PFSK-1 (cell line): ENCODE data around the gene AQP5.

Source experiments
- FOXP2 ChIP-seq: optimal IDR thresholded peaks from 2 replicates; pipeline ENCODE3; 2011; ENCODE audit warnings: borderline replicate concordance, control low read depth, inconsistent platforms; ENCODE audit not compliant: insufficient read depth; ENCODE audit errors: extremely low read length, extremely low read depth
- POLR2AphosphoS5 ChIP-seq: IDR thresholded peaks from 2 replicates; pipeline ENCODE4 v1.6.1; 2012; ENCODE audit warnings: low read depth, mild to moderate bottlenecking, control low read depth, low read length, moderate library complexity
- REST ChIP-seq, 2 experiments: IDR thresholded peaks; 2 replicates each; pipeline versions ENCODE4 v1.6.1 to v1.8.0; 2011 to 2012; ENCODE audit warnings: low read depth in 2 of 2, low read length in 2 of 2, control low read depth in 1 of 2, inconsistent platforms in 1 of 2, mild to moderate bottlenecking in 1 of 2, moderate library complexity in 1 of 2; ENCODE audit not compliant: insufficient read depth in 1 of 2
- SIN3A ChIP-seq: IDR thresholded peaks from 2 replicates; pipeline ENCODE4 v1.6.1; 2012; ENCODE audit warnings: mild to moderate bottlenecking, low read length, moderate library complexity, borderline replicate concordance; ENCODE audit not compliant: insufficient read depth
- TAF1 ChIP-seq: IDR thresholded peaks from 2 replicates; pipeline ENCODE4 v1.6.1; 2012; ENCODE audit warnings: low read length, control low read depth, borderline replicate concordance; ENCODE audit not compliant: insufficient read depth

The AQP5 gene

GRCh38 chr12:49948866-49949845, 12.5 kb upstream of the AQP5 start:
- no peak for TF ChIP-seq FOXP2
- no peak for TF ChIP-seq REST (IDR thresholded peaks at IDR 0.05; ENCODE audit: insufficient read depth in 1 of 2, low read depth in 2 of 2, low read length in 2 of 2)
- no peak for TF ChIP-seq TAF1
- TF ChIP-seq SIN3A = no peak
- TF ChIP-seq POLR2AphosphoS5 = no peak

DNA sequence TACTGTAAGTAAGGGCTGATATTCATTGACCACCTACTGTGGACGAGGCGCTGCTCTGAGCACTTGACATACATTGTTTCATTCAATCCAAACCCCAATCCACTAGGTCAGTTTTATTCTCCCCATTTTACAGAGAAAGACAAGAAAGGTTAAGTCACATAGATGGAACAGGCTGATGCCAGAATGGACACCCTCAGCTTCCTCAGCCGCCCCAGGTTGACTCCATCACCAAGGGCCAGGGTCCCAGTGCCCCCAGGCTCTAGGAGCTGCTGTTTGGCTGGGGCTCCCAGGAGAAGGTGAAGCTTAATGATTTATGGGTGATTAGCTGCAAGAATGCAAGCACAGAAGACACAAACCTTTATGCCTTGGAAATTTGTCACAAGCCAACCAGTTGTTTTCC, 11.8 kb upstream of the AQP5 start:
- TF ChIP-seq REST (IDR thresholded peaks at IDR 0.05; ENCODE audit: insufficient read depth in 1 of 2, low read depth in 2 of 2, low read length in 2 of 2) = no peak
- no peak for TF ChIP-seq POLR2AphosphoS5
- TF ChIP-seq FOXP2 = no peak
- TF ChIP-seq SIN3A = no peak

DNA sequence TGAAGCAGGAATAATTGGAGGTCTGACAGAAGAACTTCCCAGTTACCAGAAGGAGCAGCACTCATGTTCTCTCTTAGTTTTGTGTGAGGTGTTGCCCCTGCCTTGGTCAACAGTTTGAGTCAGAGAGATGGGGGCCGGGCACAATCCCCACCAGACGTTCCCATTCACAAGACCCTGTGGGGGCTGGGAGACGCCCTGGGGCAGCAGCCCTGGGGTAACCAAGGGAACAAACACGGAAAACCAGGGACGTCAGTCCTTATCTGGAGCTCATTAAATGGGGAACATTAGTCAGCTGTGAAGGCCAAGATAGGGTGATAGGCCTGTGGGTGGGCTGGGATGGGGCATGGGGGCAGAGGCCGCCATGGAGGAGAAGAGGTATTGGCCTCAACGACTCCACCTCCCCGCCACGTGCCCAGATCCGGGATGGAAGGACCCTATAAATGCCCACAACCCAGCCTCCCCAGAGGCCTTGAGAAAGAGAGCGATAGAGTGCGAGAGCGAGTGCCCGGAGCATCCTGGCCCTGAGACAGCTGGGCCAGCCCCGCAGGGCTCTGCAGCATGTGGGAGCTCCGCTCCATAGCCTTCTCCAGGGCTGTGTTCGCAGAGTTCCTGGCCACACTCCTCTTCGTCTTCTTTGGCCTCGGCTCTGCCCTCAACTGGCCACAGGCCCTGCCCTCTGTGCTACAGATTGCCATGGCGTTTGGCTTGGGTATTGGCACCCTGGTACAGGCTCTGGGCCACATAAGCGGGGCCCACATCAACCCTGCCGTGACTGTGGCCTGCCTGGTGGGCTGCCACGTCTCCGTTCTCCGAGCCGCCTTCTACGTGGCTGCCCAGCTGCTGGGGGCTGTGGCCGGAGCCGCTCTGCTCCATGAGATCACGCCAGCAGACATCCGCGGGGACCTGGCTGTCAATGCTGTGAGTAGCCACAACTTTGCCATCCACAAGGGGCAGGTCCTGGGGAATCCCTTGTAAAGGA, 11.1 kb upstream of the AQP5 start, which contains the start of gene AQP2:
TSS of gene AQP2 (plus strand) at position 465 of the 979 bp plus-strand sequence. CDS start at position 559, 94 bp downstream.
- TF ChIP-seq REST (IDR thresholded peaks at IDR 0.05; ENCODE audit: insufficient read depth in 1 of 2, low read depth in 2 of 2, low read length in 2 of 2) = no peak
- no peak for TF ChIP-seq POLR2AphosphoS5
- no peak for TF ChIP-seq TAF1
- TF ChIP-seq FOXP2 = no peak
- no peak for TF ChIP-seq SIN3A

DNA sequence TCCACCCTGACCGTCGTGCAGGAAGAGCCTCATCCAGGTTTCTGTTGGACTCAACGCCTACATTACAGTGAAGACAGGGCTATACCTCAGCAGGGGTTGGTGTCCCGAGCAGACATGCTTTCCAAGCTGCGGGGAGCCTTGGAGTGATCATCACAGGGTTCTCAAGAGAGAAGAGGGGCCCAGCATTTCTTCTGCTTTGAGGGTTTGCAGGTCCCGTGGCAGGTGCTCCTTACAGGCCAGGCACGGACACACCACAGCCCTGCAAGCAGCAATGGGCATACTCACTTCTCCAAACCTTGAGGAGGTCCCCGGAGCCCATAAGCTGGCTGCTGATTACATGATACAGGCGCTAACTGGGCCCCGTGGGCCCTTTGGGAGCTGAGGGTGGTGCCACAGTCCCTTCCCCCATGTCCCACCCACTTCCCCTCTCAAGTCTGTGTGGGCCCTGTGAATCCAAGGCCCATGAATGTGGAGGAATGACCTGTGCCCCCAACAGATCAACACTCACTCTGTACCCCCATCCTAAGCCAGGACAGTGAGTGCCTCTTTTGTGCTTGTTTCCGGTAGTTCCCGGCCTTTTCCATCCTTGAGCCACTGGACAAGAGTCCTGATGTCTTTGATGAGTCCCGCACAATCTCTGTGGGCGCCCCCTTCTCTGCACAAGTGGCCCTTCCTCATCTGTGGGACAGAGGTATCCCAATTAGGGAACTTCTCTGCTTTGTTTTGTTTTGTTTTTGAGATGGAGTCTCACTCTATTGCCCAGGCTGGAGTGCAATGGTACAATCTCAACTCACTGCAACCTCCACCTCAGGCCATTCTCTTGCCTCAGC, 10.0 kb upstream of the AQP5 start:
- no peak for TF ChIP-seq FOXP2
- no peak for TF ChIP-seq REST (IDR thresholded peaks at IDR 0.05; ENCODE audit: insufficient read depth in 1 of 2, low read depth in 2 of 2, low read length in 2 of 2)
- no peak for TF ChIP-seq TAF1
- no peak for TF ChIP-seq POLR2AphosphoS5
- TF ChIP-seq SIN3A = no peak
